Measurements from ENCODE around the gene HELZ2. TPM values are rescaled to one million over a fixed set of nuclear protein-coding genes. Genes with fewer than 3 reads are reported as not detected.

Gene HELZ2
- total RNA-seq, 6 experiments from 2014 or later, result 14.7 to 20.4 (median 16.5) TPM

DNA sequence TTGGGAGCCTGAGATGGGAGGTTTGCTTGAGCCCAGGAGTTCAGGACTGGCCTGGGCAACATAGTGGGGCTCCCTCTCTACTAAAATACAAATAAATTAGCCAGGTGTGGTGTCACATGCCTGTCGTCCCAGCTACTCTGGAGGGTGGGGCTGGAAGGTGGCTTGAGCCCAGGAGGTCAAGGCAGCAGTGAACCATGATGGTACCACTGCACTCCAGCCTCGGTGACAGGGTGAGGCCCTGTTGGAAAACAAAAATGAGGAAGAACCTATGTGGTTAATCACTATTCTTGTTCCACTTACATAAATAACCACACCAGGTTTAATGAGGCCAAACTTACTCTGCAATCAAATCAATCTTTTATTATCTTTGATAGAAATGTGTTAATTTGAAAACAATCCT, 48.1 kb downstream of the HELZ2 start:
- Mint-ChIP-seq H3K36me3 (ENCODE audit: low read depth) (peaks cover 5% of the 10 kb centered on the region; the same call in 1 of the 2 replicates), H3K4me1 (ENCODE audit: low read depth) (no peaks in the 10 kb centered on the region), H3K27ac (no peak overlapping the region), H3K9me3 (no peaks in the 10 kb centered on the region; the same call in 1 of the 2 replicates), H3K27me3 (ENCODE audit: insufficient read depth) (peaks cover 10% of the 10 kb centered on the region), H3K4me3 (no peak overlapping the region)
- TF ChIP-seq CTCF (IDR thresholded peaks at IDR 0.05), result no peak
- DNase-seq, result no peak

- no peak for TF ChIP-seq CTCF (IDR thresholded peaks at IDR 0.05)
- no peak for DNase-seq
- H3K9me3 Mint-ChIP-seq, result no peaks in the 10 kb centered on the region; the same call in 1 of the 2 replicates
- no peak overlapping the region for H3K4me3 Mint-ChIP-seq
- H3K36me3 Mint-ChIP-seq (ENCODE audit: low read depth), result peaks cover 5% of the 10 kb centered on the region; the same call in 1 of the 2 replicates
- H3K4me1 Mint-ChIP-seq (ENCODE audit: low read depth), result no peaks in the 10 kb centered on the region
- H3K27me3 Mint-ChIP-seq (ENCODE audit: insufficient read depth), result peaks cover 10% of the 10 kb centered on the region
- no peak overlapping the region for H3K27ac Mint-ChIP-seq
Observed at GRCh38 chr20:63525185-63525584, 48.9 kb downstream of the HELZ2 start.

Other genes with a start within 250 kb of the HELZ2 start
- gene CHRNA4, start 212.9 kb downstream of the HELZ2 start, total RNA-seq (2021; fragmentation: NEBNext Ultra II Directional; extraction: Animal tissue kit (Norgen Biotek cat#: 25700)), result not detected
- not detected for gene KCNQ2, start 101.6 kb downstream of the HELZ2 start, total RNA-seq (2021; fragmentation: NEBNext Ultra II Directional; extraction: Animal tissue kit (Norgen Biotek cat#: 25700))
- 1 to 10 TPM; 1.1 to 7.2 (median 1.7) TPM for gene EEF1A2, start 75.2 kb downstream of the HELZ2 start, total RNA-seq (2021; fragmentation: NEBNext Ultra II Directional; extraction: Animal tissue kit (Norgen Biotek cat#: 25700))
- 100 to 1,000 TPM; 388 to 518 (median 443) TPM for gene PPDPF, start 53.5 kb downstream of the HELZ2 start, total RNA-seq (2021; fragmentation: NEBNext Ultra II Directional; extraction: Animal tissue kit (Norgen Biotek cat#: 25700))
- under 1 TPM in 2 of 6 experiments, not detected in 4; 0.07 TPM for gene PTK6, start 36.9 kb downstream of the HELZ2 start, total RNA-seq (2021; fragmentation: NEBNext Ultra II Directional; extraction: Animal tissue kit (Norgen Biotek cat#: 25700))
- gene SRMS, start 26.5 kb downstream of the HELZ2 start, total RNA-seq (2021; fragmentation: NEBNext Ultra II Directional; extraction: Animal tissue kit (Norgen Biotek cat#: 25700)), result not detected
- gene FNDC11, start 20.1 kb downstream of the HELZ2 start, total RNA-seq (2021; fragmentation: NEBNext Ultra II Directional; extraction: Animal tissue kit (Norgen Biotek cat#: 25700)), result not detected
- 10 to 100 TPM; 10.9 to 12.4 (median 12.0) TPM for gene GMEB2, start 52.9 kb upstream of the HELZ2 start, total RNA-seq (2021; fragmentation: NEBNext Ultra II Directional; extraction: Animal tissue kit (Norgen Biotek cat#: 25700))
- 1 to 10 TPM in 5 of 6 experiments, under 1 TPM in 1; 0.77 to 3.2 (median 1.5) TPM for gene STMN3, start 79.2 kb upstream of the HELZ2 start, total RNA-seq (2021; fragmentation: NEBNext Ultra II Directional; extraction: Animal tissue kit (Norgen Biotek cat#: 25700))
- gene RTEL1, start 84.1 kb upstream of the HELZ2 start, total RNA-seq (2021; fragmentation: NEBNext Ultra II Directional; extraction: Animal tissue kit (Norgen Biotek cat#: 25700)), result 10 to 100 TPM; 19.0 to 26.8 (median 22.7) TPM
- 1 to 10 TPM in 3 of 6 experiments, under 1 TPM in 3; 0.33 to 1.8 (median 1.1) TPM for gene TNFRSF6B, start 122.4 kb upstream of the HELZ2 start, total RNA-seq (2021; fragmentation: NEBNext Ultra II Directional; extraction: Animal tissue kit (Norgen Biotek cat#: 25700))
- gene ARFRP1, start 133.7 kb upstream of the HELZ2 start, total RNA-seq (2021; fragmentation: NEBNext Ultra II Directional; extraction: Animal tissue kit (Norgen Biotek cat#: 25700)), result 10 to 100 TPM; 35.1 to 44.2 (median 37.4) TPM
- gene ZGPAT, start 133.8 kb upstream of the HELZ2 start, total RNA-seq (2021; fragmentation: NEBNext Ultra II Directional; extraction: Animal tissue kit (Norgen Biotek cat#: 25700)), result 10 to 100 TPM; 18.3 to 22.9 (median 19.6) TPM
- gene LIME1, start 162.4 kb upstream of the HELZ2 start, total RNA-seq (2021; fragmentation: NEBNext Ultra II Directional; extraction: Animal tissue kit (Norgen Biotek cat#: 25700)), result 1 to 10 TPM; 3.4 to 6.1 (median 4.6) TPM
- gene SLC2A4RG, start 165.5 kb upstream of the HELZ2 start, total RNA-seq (2021; fragmentation: NEBNext Ultra II Directional; extraction: Animal tissue kit (Norgen Biotek cat#: 25700)), result 100 to 1,000 TPM in 3 of 6 experiments, 10 to 100 TPM in 3; 89.6 to 122 (median 102) TPM